HCT116 (cell line): Measurements from ENCODE around the gene AOPEP. TPM values are rescaled to one million over a fixed set of nuclear protein-coding genes. Genes with fewer than 3 reads are reported as not detected.

Source experiments
- ATAC-seq: fragments of 200-7000 bp; cut with Tn5 transposase; 2 replicates; pipeline ENCODE4 v1.9.1; 2020; ENCODE audit warnings: mild to moderate bottlenecking, moderate library complexity
- BruUV-seq: library from RNA; stranded (reverse); fragments of 400-500 nt; replicated peaks from 2 replicates; lab custom pipeline; 2021; lab: Mats Ljungman, UMichigan
- CTCF ChIA-PET: fragments of 300-600 bp; sonication (Branson Sonifier 250); formaldehyde crosslinking; loops from one replicate; lab custom pipeline; 2021; ENCODE audit warnings: antibody characterized with exemption; lab: Charles Lee
- POLR2A ChIA-PET: fragments of 300-600, 350-600 bp; sonication (Branson Sonifier 250); formaldehyde crosslinking; loops from one replicate; lab custom pipeline; 2021; ENCODE audit warnings: antibody characterized with exemption; lab: Charles Lee
- RAD21 ChIA-PET, 2 experiments: fragments of 300-600 bp; sonication (Branson Sonifier 250); formaldehyde crosslinking; loops; one replicate each; lab custom pipeline; 2023; ENCODE audit warnings: low total read pairs in 2 of 2; ENCODE audit not compliant: uncharacterized antibody in 2 of 2, unreplicated experiment in 2 of 2, low non-redundant PET in 1 of 2; lab: Charles Lee
- DNase-seq: peaks from one replicate; pipeline ENCODE4 v3.0.0-alpha.2; 2010; ENCODE audit warnings: low read depth, low spot score
- H2AFZ ChIP-seq: fragments of 200-600 bp; shearing (Covaris generic), sonication (generic); 2 replicates; pipeline ENCODE4 v1.6.1; 2017; ENCODE audit warnings: low read depth, mixed run types, mixed read lengths, antibody characterized with exemption, low read length; ENCODE audit not compliant: poor library complexity, severe bottlenecking
- H3K27ac ChIP-seq: 2 replicates; pipeline ENCODE4 v1.5.1; 2012; ENCODE audit warnings: low read depth, low read length
- H3K27me3 ChIP-seq: fragments of 200-600 bp; sonication (generic); 2 replicates; pipeline ENCODE4 v1.6.1; 2016; ENCODE audit warnings: mixed run types, low read length, mixed read lengths; ENCODE audit not compliant: insufficient read depth
- H3K36me3 ChIP-seq, 2 experiments: fragments of 200-500 bp in 1 of 2; fragments of 200-600 bp in 1 of 2; sonication (Bioruptor generic) in 1 of 2; sonication (generic) in 1 of 2; 2 replicates each; pipeline versions ENCODE4 v1.5.1 to v1.6.1; 2014 to 2016; ENCODE audit warnings: low read length in 2 of 2, inconsistent platforms in 1 of 2, mixed read lengths in 1 of 2, mixed run types in 1 of 2; ENCODE audit not compliant: insufficient read depth in 2 of 2, control insufficient read depth in 1 of 2
- H3K4me1 ChIP-seq, 2 experiments: fragments of 200-600 bp in 1 of 2; sonication (generic) in 1 of 2; 2 replicates each; pipeline versions ENCODE4 v1.5.1 to v1.6.1; 2012 to 2017; ENCODE audit warnings: low read length in 2 of 2, inconsistent platforms in 1 of 2, mild to moderate bottlenecking in 1 of 2, mixed read lengths in 1 of 2, mixed run types in 1 of 2, moderate library complexity in 1 of 2; ENCODE audit not compliant: insufficient read depth in 2 of 2, control insufficient read depth in 1 of 2
- H3K4me2 ChIP-seq: fragments of 200-600 bp; sonication (generic); 2 replicates; pipeline ENCODE4 v1.6.1; 2017; ENCODE audit warnings: mixed run types, low read length, mixed read lengths
- H3K4me3 ChIP-seq, 2 experiments: fragments of 200-600 bp in 1 of 2; sonication (generic) in 1 of 2; replicated peaks in 1 of 2; 2 replicates each; pipeline ENCODE4 v1.5.1; 2011 to 2016; ENCODE audit warnings: low read length in 2 of 2, control low read depth in 1 of 2, low read depth in 1 of 2, mild to moderate bottlenecking in 1 of 2, mixed read lengths in 1 of 2, mixed run types in 1 of 2
- H3K79me2 ChIP-seq: fragments of 200-600 bp; sonication (generic); 2 replicates; pipeline ENCODE4 v1.6.1; 2017; ENCODE audit warnings: mild to moderate bottlenecking, mixed run types, low read length, moderate library complexity, mixed read lengths; ENCODE audit not compliant: insufficient read depth
- H3K9ac ChIP-seq: fragments of 200-600 bp; sonication (generic); 2 replicates; pipeline ENCODE4 v1.6.1; 2016; ENCODE audit warnings: low read length, mixed read lengths
- H3K9me2 ChIP-seq: fragments of 200-600 bp; sonication (generic), shearing (Covaris generic); 2 replicates; pipeline ENCODE4 v1.6.1; 2017; ENCODE audit warnings: mixed run types, mild to moderate bottlenecking, moderate library complexity; ENCODE audit not compliant: insufficient read depth
- H3K9me3 ChIP-seq, 2 experiments: fragments of 200-500 bp in 1 of 2; fragments of 200-600 bp in 1 of 2; sonication (Bioruptor generic) in 1 of 2; sonication (generic) in 1 of 2; 2 replicates each; pipeline ENCODE4 v1.6.1; 2014 to 2017; ENCODE audit warnings: low read length in 2 of 2, mixed read lengths in 2 of 2, inconsistent platforms in 1 of 2, low read depth in 1 of 2, mild to moderate bottlenecking in 1 of 2, mixed run types in 1 of 2, moderate library complexity in 1 of 2; ENCODE audit not compliant: control insufficient read depth in 1 of 2, insufficient read depth in 1 of 2
- H4K20me1 ChIP-seq: fragments of 200-600 bp; sonication (generic), shearing (Covaris generic); 2 replicates; pipeline ENCODE4 v1.6.1; 2017; ENCODE audit warnings: mixed run types, mild to moderate bottlenecking, moderate library complexity; ENCODE audit not compliant: insufficient read depth
- CBX3 ChIP-seq: IDR thresholded peaks from 2 replicates; pipeline ENCODE4 v1.6.1; 2012; ENCODE audit warnings: low read depth
- CEBPB ChIP-seq: IDR thresholded peaks from 2 replicates; pipeline ENCODE4 v1.6.1; 2012; ENCODE audit warnings: low read depth
- ELF1 ChIP-seq: IDR thresholded peaks from 2 replicates; pipeline ENCODE4 v1.6.1; 2012; ENCODE audit warnings: low read depth, borderline replicate concordance
- EZH2phosphoT487 ChIP-seq: fragments of 200-600 bp; IDR thresholded peaks from 2 replicates; pipeline ENCODE4 v1.6.1; 2018; ENCODE audit warnings: antibody characterized with exemption, borderline replicate concordance
- FOSL1 ChIP-seq: IDR thresholded peaks from 2 replicates; pipeline ENCODE4 v1.6.1; 2012; ENCODE audit warnings: low read depth
- JUND ChIP-seq: IDR thresholded peaks from 2 replicates; pipeline ENCODE4 v1.6.1; 2012
- POLR2A ChIP-seq: IDR thresholded peaks from 2 replicates; pipeline ENCODE4 v1.7.0; 2011; ENCODE audit warnings: borderline replicate concordance; ENCODE audit not compliant: insufficient read depth, insufficient read length; ENCODE audit errors: extremely low read depth
- POLR2AphosphoS5 ChIP-seq: IDR thresholded peaks from 2 replicates; pipeline ENCODE4 v1.6.1; 2011; ENCODE audit warnings: mild to moderate bottlenecking, low read depth, low read length, moderate library complexity
- RAD21 ChIP-seq: IDR thresholded peaks from 2 replicates; pipeline ENCODE4 v1.6.1; 2012; ENCODE audit warnings: low read depth, mild to moderate bottlenecking
- SP1 ChIP-seq: IDR thresholded peaks from 2 replicates; pipeline ENCODE4 v1.6.1; 2012; ENCODE audit warnings: low read depth
- SRF ChIP-seq: IDR thresholded peaks from 2 replicates; pipeline ENCODE4 v1.6.1; 2012; ENCODE audit warnings: low read depth
- TCF7L2 ChIP-seq: IDR thresholded peaks from 2 replicates; pipeline ENCODE4 v1.7.0; 2011; ENCODE audit warnings: borderline replicate concordance, inconsistent platforms; ENCODE audit not compliant: insufficient read depth, insufficient read length; ENCODE audit errors: extremely low read depth
- YY1 ChIP-seq: IDR thresholded peaks from 2 replicates; pipeline ENCODE4 v1.6.1; 2011; ENCODE audit warnings: low read length, low read depth, moderate library complexity, mild to moderate bottlenecking; ENCODE audit not compliant: insufficient replicate concordance; ENCODE audit errors: extremely low read depth
- intact Hi-C: fragments of 100-400 bp; cut with micrococcal nuclease; formaldehyde crosslinking; loops from 2 replicates; pipeline ENCODE4 v1.10.0; 2022
- total RNA-seq: library from RNA; stranded (reverse); gene quantifications from one replicate; pipeline ENCODE4 v1.2.1, GENCODE V29; 2021; ENCODE audit not compliant: unreplicated experiment
- TF ChIP-seq, protein P1 (sequence below): IDR thresholded peaks from 2 replicates; pipeline ENCODE4 v1.6.1; 2012; ENCODE audit warnings: low read depth
- TF ChIP-seq, protein P2 (sequence below): IDR thresholded peaks from 2 replicates; pipeline ENCODE4 v1.6.1; 2012

The AOPEP gene
- total RNA-seq, 1 experiment from 2014 or later: 15.1 TPM

DNA sequence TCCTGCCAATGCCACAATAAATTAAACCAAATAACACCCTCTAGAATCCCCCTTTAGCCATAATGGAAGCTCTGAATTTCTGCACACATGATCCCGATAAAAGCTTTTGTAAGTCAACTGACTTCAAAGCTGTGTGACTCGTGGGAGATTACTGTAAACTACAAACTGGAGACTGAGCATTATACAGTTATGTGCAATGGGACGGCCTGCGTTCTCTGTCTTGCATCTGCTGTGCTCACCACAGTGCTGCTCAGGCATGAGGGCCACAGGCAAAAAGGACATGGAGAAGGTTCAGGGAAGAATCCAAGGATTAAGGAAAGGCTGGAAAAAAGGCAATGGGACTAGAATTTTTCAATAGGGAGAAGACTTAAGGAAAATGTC, 406.8 kb downstream of the AOPEP start:
- TF ChIP-seq FOSL1 (no peak), RAD21 (no peak), SP1 (no peak), ELF1 (no peak), TCF7L2 (no peak), POLR2A (no peak), YY1 (no peak), EZH2phosphoT487 (no peak), SRF (no peak), POLR2AphosphoS5 (no peak), CEBPB (no peak), JUND (no peak), CBX3 (no peak)
- TF ChIP-seq, protein P1, sequence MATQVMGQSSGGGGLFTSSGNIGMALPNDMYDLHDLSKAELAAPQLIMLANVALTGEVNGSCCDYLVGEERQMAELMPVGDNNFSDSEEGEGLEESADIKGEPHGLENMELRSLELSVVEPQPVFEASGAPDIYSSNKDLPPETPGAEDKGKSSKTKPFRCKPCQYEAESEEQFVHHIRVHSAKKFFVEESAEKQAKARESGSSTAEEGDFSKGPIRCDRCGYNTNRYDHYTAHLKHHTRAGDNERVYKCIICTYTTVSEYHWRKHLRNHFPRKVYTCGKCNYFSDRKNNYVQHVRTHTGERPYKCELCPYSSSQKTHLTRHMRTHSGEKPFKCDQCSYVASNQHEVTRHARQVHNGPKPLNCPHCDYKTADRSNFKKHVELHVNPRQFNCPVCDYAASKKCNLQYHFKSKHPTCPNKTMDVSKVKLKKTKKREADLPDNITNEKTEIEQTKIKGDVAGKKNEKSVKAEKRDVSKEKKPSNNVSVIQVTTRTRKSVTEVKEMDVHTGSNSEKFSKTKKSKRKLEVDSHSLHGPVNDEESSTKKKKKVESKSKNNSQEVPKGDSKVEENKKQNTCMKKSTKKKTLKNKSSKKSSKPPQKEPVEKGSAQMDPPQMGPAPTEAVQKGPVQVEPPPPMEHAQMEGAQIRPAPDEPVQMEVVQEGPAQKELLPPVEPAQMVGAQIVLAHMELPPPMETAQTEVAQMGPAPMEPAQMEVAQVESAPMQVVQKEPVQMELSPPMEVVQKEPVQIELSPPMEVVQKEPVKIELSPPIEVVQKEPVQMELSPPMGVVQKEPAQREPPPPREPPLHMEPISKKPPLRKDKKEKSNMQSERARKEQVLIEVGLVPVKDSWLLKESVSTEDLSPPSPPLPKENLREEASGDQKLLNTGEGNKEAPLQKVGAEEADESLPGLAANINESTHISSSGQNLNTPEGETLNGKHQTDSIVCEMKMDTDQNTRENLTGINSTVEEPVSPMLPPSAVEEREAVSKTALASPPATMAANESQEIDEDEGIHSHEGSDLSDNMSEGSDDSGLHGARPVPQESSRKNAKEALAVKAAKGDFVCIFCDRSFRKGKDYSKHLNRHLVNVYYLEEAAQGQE: no peak
- TF ChIP-seq, protein P2, sequence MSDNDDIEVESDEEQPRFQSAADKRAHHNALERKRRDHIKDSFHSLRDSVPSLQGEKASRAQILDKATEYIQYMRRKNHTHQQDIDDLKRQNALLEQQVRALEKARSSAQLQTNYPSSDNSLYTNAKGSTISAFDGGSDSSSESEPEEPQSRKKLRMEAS: no peak
- Histone ChIP-seq H3K79me2 (no peaks in the 10 kb centered on the region), H3K4me1 (no peaks in the 10 kb centered on the region), H3K4me3 (no peak overlapping the region), H3K4me2 (no peak overlapping the region), H3K9ac (no peak overlapping the region), H2AFZ (no peak overlapping the region), H3K9me2 (no peaks in the 10 kb centered on the region), H4K20me1 (no peaks in the 10 kb centered on the region), H3K27ac (no peak overlapping the region), H3K27me3 (no peaks in the 10 kb centered on the region), H3K9me3 (no peaks in the 10 kb centered on the region), H3K36me3 (no peaks in the 10 kb centered on the region)
- ChIA-PET CTCF (no interaction called here), POLR2A (no interaction called here), RAD21 (no interaction called here)
- ATAC-seq (no peak), DNase-seq (no peak)
- intact Hi-C loops: loop anchor here (10.0 kb wide), 1 partner anchor 579 kb away; the partner anchor contains the start of gene PCAT7
- BruUV-seq: no TSS peak
